GM23248 (cell line): ENCODE measurements around the gene GRAPL.
"Not testable (repeated sequence)": the region's sequence is repeated elsewhere in the genome, so short reads cannot be mapped to it uniquely, and the experiment has no call there.

Source experiments
- EZH2 ChIP-seq: fragments of 200-600 bp; sonication (generic); IDR thresholded peaks from 2 replicates; pipeline ENCODE4 v1.6.1; 2018; ENCODE audit warnings: antibody characterized with exemption, mild to moderate bottlenecking; ENCODE audit not compliant: insufficient read depth, poor library complexity, severe bottlenecking
- EZH2phosphoT487 ChIP-seq: fragments of 200-600 bp; sonication (generic); IDR thresholded peaks from 2 replicates; pipeline ENCODE4 v1.6.1; 2018; ENCODE audit warnings: antibody characterized with exemption, moderate library complexity, mild to moderate bottlenecking, low read depth; ENCODE audit not compliant: insufficient read depth

- not testable (repeated sequence) for TF ChIP-seq EZH2, EZH2phosphoT487
Observed at GRCh38 chr17:19088804-19089685, 38.3 kb upstream of the GRAPL start.
